HK-2 (cell line): ENCODE results near the gene MRPL14.

Experiments
- DNase-seq: peaks from one replicate; pipeline ENCODE4 v3.0.0-alpha.2; 2018; ENCODE audit not compliant: unreplicated experiment

MRPL14 gene

DNA sequence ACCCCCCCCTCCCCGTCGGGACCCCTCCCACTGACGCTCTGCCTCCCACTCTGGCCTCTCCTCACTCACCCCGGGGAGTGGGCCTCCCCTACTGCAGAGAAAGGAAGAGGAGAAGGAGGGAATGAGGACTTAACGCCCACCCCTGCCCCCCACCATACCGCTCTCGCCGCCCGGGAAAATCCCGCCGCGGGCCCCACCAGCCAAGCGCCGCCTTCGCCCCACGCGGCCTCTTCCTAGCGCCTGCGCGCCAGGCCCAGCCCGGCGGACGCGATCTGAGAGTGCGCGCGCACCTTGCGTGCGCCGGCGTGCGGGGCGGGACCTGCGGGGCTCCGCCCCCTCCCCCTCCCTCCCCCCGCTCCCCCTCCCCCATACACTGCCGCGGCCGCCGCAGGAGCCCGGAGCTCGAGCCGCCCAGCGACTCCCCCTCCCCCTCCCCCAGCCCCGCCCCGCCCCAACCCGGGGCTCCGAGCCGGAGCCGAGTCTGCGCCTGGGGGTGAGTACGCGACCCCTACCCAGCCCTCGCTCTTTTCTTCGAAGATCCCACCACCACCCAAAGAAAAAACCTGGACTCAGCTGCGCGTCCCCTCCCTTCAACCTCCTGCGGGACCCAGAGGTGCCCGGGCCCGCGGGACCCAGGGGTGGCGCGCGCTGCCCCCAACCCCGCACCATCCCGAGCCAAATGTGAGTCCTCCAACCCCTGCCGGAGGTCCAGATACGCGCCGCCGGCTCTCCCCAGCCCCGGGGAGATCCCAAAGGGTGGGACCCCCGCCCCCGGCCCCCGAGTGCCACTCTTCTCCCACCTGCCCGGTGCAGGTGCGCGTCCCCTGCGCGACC, at the start of gene MRPL14, which contains the start of gene TMEM63B:
Gene MRPL14 (minus strand): TSS at position 267 of the 834 bp plus-strand sequence. CDS start 10,841 bp downstream, outside the sequence.
Gene TMEM63B (plus strand): TSS at position 369 of the 834 bp plus-strand sequence. CDS start 7,031 bp downstream, outside the sequence.
- DNase-seq, result peak; percentile 88

DNA sequence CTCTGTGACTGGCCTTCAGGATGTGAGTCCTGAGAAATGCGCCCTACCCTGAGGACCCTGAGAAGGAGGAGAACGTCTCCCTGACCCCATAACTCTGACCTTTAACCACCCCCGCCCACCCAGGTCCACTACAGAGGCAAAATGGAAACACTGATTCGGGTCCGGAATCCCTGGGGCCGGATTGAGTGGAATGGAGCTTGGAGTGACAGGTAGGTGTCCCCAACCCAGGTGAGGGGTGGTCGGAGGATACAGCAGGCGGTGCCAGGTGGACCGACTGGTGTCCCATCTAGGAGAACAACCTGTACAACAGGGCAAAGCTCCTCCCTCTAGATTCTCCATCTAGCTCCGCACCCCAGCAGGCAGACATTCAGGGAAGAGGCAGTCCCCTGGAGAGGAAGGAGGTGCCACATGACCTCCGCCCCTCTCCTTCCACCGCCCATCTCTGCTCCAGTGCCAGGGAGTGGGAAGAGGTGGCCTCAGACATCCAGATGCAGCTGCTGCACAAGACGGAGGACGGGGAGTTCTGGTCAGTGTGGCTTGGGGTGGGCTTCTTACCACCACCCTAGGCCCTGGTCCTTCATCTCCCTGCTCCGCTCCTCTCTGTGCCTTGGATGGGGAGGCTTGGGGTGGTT, 49.0 kb upstream of the MRPL14 start:
- no peak for DNase-seq

GRCh38 chr6:44172731-44173500, 45.7 kb upstream of the MRPL14 start:
- peak; percentile 86 for DNase-seq

DNA sequence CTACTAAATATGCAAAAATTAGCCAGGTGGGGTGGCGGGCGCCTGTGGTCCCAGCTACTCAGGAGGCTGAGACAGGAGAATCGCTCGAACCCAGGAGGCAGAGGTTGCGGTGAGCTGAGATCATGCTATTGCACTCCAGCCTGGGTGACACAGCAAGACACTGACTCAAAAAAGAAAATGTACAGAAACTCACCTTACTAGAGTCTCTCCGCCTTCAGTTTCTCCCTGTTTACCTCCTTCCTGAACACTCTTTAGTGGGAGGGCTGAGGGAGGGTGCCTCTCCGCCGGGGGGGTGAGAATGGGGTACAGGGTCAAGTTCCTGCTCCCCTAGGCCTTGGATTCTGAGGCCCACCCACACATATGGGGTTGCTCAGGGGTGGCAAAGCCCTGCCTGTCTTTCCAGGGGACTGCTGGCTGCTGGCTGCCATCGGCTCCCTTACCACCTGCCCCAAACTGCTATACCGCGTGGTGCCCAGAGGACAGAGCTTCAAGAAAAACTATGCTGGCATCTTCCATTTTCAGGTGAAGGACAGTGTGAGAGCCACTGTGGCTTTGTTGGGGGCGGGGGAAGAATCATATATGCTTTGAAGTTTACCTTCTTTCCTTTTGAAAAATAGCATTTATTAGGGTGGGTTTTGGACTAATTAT, 44.8 kb upstream of the MRPL14 start:
- no peak for DNase-seq

- no peak for DNase-seq
Measured at GRCh38 chr6:44169886-44170570, 42.8 kb upstream of the MRPL14 start.

DNA sequence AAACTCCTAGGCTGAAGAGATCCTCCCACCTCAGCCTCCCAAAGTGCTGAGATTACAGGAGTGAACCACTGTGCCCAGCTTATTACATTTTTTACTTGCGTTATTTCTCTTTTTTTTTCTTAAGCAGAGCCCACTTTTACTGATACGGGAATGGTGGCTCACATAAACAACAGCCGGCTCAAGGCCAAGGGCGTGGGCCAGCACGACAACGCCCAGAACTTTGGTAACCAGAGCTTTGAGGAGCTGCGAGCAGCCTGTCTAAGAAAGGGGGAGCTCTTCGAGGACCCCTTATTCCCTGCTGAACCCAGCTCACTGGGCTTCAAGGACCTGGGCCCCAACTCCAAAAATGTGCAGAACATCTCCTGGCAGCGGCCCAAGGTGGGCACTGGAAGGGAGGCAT, 41.9 kb upstream of the MRPL14 start:
- no peak for DNase-seq

DNA sequence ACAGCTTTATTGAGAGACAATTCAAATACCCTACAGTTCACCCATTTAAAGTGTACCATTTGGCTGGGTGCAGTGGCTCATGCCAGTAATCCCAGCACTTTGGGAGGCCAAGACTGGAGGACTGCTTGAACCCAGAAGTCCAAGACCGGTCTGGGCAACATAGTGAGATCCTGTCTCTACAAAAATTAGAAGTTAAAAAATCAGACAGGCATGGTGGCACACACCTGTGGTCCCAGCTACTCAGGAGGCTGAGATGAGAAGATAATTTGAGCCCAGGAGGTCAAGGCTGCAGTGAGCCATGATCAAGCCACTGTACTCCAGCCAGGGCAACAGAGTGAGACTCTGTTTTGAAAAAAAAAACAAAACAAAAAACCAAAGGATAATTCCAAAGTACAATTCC, 40.3 kb upstream of the MRPL14 start:
- no peak for DNase-seq

DNA sequence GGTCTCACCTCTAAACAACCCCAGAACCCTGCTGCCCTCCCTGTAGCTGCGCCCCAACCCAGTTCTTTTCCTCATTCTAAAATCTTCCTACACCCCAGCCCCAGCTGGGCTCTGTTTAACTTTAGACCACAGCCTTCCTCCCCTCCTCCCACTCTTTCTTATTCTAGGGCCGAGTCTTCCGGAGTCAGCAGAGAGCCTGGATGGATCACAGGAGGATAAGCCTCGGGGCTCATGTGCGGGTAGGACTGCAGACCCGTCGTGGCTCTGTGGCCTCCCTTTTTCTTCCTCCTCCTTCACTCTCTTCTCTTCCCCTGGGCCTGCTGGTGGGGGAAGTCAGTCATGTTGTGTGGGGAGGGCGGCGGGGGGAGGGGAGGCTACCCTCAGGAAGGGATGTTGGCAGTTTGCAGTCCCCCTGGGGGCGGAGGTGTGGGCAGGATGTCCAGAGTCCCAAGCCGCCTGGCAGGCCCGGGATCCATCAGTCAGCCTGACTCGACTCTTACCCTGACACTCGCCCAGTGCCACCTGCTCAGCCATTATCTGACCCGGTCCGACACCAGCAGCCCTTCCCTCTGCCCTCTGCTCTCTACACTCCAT, 39.4 kb upstream of the MRPL14 start:
- DNase-seq, result no peak

GRCh38 chr6:44166116-44166515, 38.9 kb upstream of the MRPL14 start:
- DNase-seq, result no peak

DNA sequence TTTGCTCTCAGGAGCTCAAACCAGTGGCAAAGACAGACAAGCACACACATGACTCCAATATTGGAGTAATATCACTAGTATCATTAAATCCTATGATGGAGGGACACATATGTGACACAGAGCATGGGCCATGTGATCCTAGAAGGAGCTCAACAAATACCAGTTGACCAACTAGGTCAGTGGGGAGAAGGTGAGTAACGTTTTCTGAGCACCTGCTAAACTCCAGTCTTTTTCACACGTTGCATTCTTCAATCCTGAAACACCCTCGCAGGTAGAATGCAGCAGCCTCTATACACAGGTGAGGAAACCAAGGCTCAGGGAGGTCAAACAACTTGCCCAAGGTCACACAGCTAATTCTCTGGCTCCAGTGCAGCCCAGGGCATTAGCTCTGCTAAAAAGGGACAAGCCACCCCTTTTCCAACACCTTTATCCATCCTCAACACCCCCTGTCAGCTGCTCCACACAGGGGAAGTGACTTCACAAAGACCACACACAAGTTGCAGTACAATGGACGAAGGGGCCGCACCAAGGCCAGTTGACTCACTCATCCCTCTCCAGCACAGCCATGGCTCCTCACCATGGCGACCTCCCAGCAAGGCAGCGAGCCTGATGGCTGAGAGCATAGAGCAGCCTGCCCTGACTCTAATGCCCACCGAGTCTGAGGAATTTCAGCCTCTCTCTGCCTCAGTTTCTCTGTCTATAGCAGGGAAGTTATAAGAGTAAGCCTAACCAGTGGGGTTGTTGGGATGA, 35.8 kb upstream of the MRPL14 start:
- DNase-seq, result no peak

DNA sequence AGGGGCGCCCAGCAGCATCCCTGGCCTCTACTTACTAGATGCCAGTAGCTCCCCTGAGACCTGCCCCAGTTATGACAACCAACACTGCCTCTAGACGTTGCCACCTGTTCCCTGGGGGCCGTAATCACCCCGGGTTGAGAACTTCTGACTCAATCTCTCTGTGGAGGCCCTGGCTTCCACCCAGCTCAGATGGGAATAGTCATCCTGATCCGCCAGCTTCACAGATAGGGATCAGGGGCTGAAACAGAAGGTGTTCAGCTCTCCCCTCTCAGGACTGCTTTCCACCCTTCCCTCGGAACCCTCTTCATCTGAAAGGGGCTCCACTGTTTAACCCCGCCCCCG, 34.7 kb upstream of the MRPL14 start:
- no peak for DNase-seq

DNA sequence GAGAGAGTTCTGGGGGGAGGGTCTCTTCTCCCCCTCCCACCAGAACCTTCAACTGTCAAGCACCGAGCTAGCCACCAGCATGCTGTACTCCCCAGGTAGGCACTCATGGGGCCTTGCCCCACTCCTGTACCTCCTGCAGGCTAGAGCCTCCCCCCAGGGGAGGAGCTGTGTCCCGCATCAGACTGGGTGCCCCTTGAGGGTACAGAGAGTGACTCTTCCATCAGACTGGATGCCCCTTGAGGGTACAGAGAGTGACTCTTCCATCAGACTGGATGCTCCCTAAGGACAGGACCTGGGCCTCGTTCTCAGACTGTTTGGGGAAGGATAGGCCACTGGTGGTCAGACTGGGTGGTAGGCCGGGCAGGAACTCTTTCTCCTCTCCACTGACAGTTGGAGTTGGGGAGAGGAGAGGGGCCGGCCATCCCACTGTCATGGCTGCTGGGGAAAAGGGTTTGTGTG, 31.5 kb upstream of the MRPL14 start, which contains the start of gene CAPN11:
Gene CAPN11 (plus strand): TSS at position 51 of the 459 bp plus-strand sequence. CDS start 29 bp downstream, at position 80.
- no peak for DNase-seq

DNA sequence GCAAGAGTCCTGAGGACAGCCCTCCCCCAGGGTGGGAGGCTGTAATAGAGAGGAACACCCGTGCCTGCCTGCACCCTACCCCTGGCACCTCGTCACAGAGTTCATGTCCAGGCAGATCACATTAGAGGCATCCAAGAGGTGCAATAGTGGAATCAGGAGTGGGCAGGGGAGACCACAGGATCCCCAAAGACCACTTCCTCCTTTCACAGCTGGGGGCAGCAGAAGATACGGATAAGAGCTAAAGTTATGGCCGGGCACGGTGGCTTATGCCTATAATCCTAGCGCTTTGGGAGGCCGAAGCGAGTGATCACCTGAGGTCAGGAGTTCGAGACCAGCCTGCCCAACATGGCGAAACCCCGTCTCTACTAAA, 29.9 kb upstream of the MRPL14 start:
- DNase-seq, result no peak

DNA sequence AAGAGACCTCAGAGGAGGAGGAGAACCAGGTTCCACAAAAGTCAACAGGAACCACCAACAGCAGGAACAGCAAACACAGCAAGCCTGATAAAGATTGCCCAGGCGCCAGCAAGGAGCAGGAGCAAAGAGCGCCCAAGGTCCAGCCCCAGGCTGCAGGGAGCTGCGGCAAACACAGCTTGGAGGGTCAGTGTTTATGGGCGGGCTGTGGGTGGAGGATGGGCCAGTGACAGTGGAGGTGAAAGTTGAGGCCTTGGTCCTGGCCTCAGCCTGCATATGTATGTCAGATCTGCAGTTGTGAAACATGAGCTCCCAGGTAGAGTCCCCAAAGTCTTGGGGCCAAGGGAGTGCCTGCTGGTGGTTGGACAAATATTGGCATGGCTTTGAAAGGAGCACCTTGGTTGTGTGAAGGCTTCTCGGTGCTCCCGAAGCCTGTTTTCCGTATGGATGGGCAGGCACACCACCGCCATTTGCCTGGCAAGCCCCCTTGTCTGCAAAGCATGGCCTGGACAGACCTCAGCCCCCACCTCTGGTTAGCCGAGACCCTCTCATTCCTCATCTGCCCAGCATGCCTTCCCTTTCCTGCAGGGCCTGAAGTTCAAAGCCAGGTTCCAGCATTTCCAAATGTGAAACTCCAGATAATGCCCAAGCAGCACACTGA, 29.4 kb upstream of the MRPL14 start:
- DNase-seq, result no peak

- DNase-seq, result no peak
Measured at GRCh38 chr6:44154067-44154466, 26.8 kb upstream of the MRPL14 start.

- no peak for DNase-seq
Measured at GRCh38 chr6:44152533-44152932, 25.3 kb upstream of the MRPL14 start.

GRCh38 chr6:44152109-44152461, 24.8 kb upstream of the MRPL14 start:
- DNase-seq, result no peak

- DNase-seq, result no peak
Measured at GRCh38 chr6:44151348-44152108, 24.3 kb upstream of the MRPL14 start.
